Measurements from ENCODE around the gene TNKS1BP1. TPM values are rescaled to one million over a fixed set of nuclear protein-coding genes. Genes with fewer than 3 reads are reported as not detected.

The TNKS1BP1 gene
- total RNA-seq, 1 donor from 2014 or later = 122 TPM

- H3K4me1 Mint-ChIP-seq (ENCODE audit: unreplicated experiment) = peaks cover 26% of the 10 kb centered on the region
- H3K36me3 Mint-ChIP-seq (ENCODE audit: low read depth, unreplicated experiment) = peaks cover 3% of the 10 kb centered on the region
- H3K27ac Mint-ChIP-seq (ENCODE audit: unreplicated experiment) = no peak overlapping the region
- no peak for DNase-seq (ENCODE audit: low spot score)
- no peak overlapping the region for H3K4me3 Mint-ChIP-seq (ENCODE audit: unreplicated experiment)
- peaks cover 4% of the 10 kb centered on the region for H3K9me3 Mint-ChIP-seq (ENCODE audit: unreplicated experiment)
- TF ChIP-seq CTCF (IDR thresholded peaks at IDR 0.05; ENCODE audit: unreplicated experiment) = no peak
- H3K27me3 Mint-ChIP-seq (ENCODE audit: unreplicated experiment) = peaks cover 1% of the 10 kb centered on the region
These were observed 47.6 kb downstream of the TNKS1BP1 start for GRCh38 chr11:57276971-57277675.

- Mint-ChIP-seq H3K36me3 (ENCODE audit: low read depth, unreplicated experiment) (peaks cover 3% of the 10 kb centered on the region), H3K9me3 (ENCODE audit: unreplicated experiment) (peaks cover 4% of the 10 kb centered on the region), H3K4me1 (ENCODE audit: unreplicated experiment) (peaks cover 26% of the 10 kb centered on the region), H3K4me3 (ENCODE audit: unreplicated experiment) (no peak overlapping the region), H3K27ac (ENCODE audit: unreplicated experiment) (no peak overlapping the region), H3K27me3 (ENCODE audit: unreplicated experiment) (peaks cover 1% of the 10 kb centered on the region)
- no peak for TF ChIP-seq CTCF (IDR thresholded peaks at IDR 0.05; ENCODE audit: unreplicated experiment)
- no peak for DNase-seq (ENCODE audit: low spot score)
These were observed 48.4 kb downstream of the TNKS1BP1 start for GRCh38 chr11:57276169-57276970.

- no peak for DNase-seq (ENCODE audit: low spot score)
- Mint-ChIP-seq H3K4me1 (ENCODE audit: unreplicated experiment) (peaks cover 26% of the 10 kb centered on the region), H3K27me3 (ENCODE audit: unreplicated experiment) (peaks cover 1% of the 10 kb centered on the region), H3K36me3 (ENCODE audit: low read depth, unreplicated experiment) (peaks cover 3% of the 10 kb centered on the region), H3K9me3 (ENCODE audit: unreplicated experiment) (peaks cover 4% of the 10 kb centered on the region), H3K27ac (ENCODE audit: unreplicated experiment) (no peak overlapping the region), H3K4me3 (ENCODE audit: unreplicated experiment) (no peak overlapping the region)
- no peak for TF ChIP-seq CTCF (IDR thresholded peaks at IDR 0.05; ENCODE audit: unreplicated experiment)
These were observed 49.2 kb downstream of the TNKS1BP1 start for GRCh38 chr11:57275582-57275981.

- peaks cover 3% of the 10 kb centered on the region for H3K36me3 Mint-ChIP-seq (ENCODE audit: low read depth, unreplicated experiment)
- no peak overlapping the region for H3K4me3 Mint-ChIP-seq (ENCODE audit: unreplicated experiment)
- peaks cover 26% of the 10 kb centered on the region for H3K4me1 Mint-ChIP-seq (ENCODE audit: unreplicated experiment)
- H3K27ac Mint-ChIP-seq (ENCODE audit: unreplicated experiment) = no peak overlapping the region
- TF ChIP-seq CTCF (IDR thresholded peaks at IDR 0.05; ENCODE audit: unreplicated experiment) = no peak
- no peak for DNase-seq (ENCODE audit: low spot score)
- peaks cover 1% of the 10 kb centered on the region for H3K27me3 Mint-ChIP-seq (ENCODE audit: unreplicated experiment)
- H3K9me3 Mint-ChIP-seq (ENCODE audit: unreplicated experiment) = peaks cover 4% of the 10 kb centered on the region
These were observed 49.8 kb downstream of the TNKS1BP1 start for GRCh38 chr11:57274904-57275498.

Data from endothelial cell (in vitro differentiated cells).